SJSA1 (cell line): ENCODE results near the gene SCAP. TPM values are rescaled to one million over a fixed set of nuclear protein-coding genes. Genes with fewer than 3 reads are reported as not detected.
"Not testable (repeated sequence)": the region's sequence is repeated elsewhere in the genome, so short reads cannot be mapped to it uniquely, and the experiment has no call there.

Experiments
- DNase-seq, 2 experiments: peaks; one replicate each; pipeline ENCODE4 v3.0.0-alpha.2; 2015 to 2020; ENCODE audit warnings: low spot score in 2 of 2, low read depth in 1 of 2
- H3K27ac ChIP-seq: fragments of 250-450 bp; sonication (Bioruptor Pico); 2 replicates; pipeline ENCODE4 v1.5.1; 2020; ENCODE audit warnings: mild to moderate bottlenecking, moderate library complexity
- H3K27me3 ChIP-seq: fragments of 250-450 bp; sonication (Bioruptor Pico); replicated peaks from 2 replicates; pipeline ENCODE4 v1.5.1; 2020; ENCODE audit warnings: mild to moderate bottlenecking, moderate library complexity
- H3K36me3 ChIP-seq: fragments of 250-450 bp; sonication (Bioruptor Pico); 2 replicates; pipeline ENCODE4 v1.5.1; 2020; ENCODE audit warnings: mild to moderate bottlenecking
- H3K4me1 ChIP-seq: fragments of 250-450 bp; sonication (Bioruptor Pico); replicated peaks from 2 replicates; pipeline ENCODE4 v1.6.1; 2021; ENCODE audit warnings: mild to moderate bottlenecking
- H3K4me3 ChIP-seq: fragments of 250-450 bp; sonication (Bioruptor Pico); 2 replicates; pipeline ENCODE4 v1.5.1; 2020; ENCODE audit warnings: mild to moderate bottlenecking
- H3K9me3 ChIP-seq: fragments of 250-450 bp; sonication (Bioruptor Pico); replicated peaks from 2 replicates; pipeline ENCODE4 v1.5.1; 2020; ENCODE audit warnings: mild to moderate bottlenecking
- total RNA-seq: library from RNA; depleted of rRNA; stranded (reverse); fragments of >200 nt; shearing (Covaris generic); gene quantifications from 2 replicates; pipeline ENCODE4 v1.2.3, GENCODE V29; 2014

Gene SCAP
- total RNA-seq, 1 experiment from 2014 or later, result 33.5 TPM

DNA sequence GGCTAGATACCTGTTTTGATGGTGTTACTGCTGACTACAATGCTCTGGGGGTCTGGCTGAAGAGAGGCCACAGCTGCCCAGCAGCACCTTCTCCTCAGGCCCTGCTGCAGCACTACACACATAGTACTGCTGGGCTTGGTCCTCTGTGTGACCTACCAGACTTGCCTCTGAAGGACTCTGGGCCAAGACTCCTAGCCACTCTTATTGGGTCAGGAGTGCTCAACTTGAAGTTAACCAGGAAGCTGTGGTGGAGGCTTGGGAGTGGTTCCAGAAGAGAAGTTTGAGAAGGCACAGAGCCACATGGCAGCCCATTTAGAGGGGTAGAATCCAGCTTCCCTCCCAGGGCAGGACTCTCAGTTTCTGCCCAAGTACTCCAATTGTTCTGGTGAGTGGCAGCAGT is 21.2 kb upstream of the SCAP start:
- H3K4me1 ChIP-seq, result no peaks in the 10 kb centered on the region; the same call in 1 of the 2 replicates
- H3K36me3 ChIP-seq, result peaks cover 51% of the 10 kb centered on the region
- no peaks in the 10 kb centered on the region for H3K9me3 ChIP-seq
- no peak overlapping the region for H3K4me3 ChIP-seq
- H3K27me3 ChIP-seq, result no peaks in the 10 kb centered on the region
- no peak for DNase-seq
- no peak overlapping the region for H3K27ac ChIP-seq

DNA sequence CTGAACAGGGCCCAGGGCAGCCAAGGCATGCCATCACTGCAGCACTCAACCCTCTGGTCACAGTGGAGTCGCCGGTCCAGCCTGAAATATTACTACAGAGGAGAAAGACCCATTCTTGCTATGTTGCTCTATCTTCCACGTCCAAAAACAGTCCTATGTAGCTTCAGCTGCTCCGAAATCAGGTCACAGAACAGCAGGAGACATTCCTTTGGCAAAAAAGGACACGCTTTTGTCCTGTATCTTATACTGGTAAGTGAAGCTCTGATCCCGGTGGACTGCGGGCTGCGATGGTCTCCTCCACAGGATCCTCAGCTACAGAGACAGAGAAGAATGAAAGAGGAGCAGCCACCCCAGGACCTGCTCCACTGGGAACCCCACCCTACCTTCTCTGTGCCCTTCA is 20.1 kb upstream of the SCAP start:
- Histone ChIP-seq H3K4me1 (no peaks in the 10 kb centered on the region; the same call in 1 of the 2 replicates), H3K36me3 (peaks cover 43% of the 10 kb centered on the region), H3K9me3 (no peaks in the 10 kb centered on the region), H3K27me3 (no peaks in the 10 kb centered on the region), H3K4me3 (no peak overlapping the region), H3K27ac (no peak overlapping the region)
- DNase-seq, result no peak

DNA sequence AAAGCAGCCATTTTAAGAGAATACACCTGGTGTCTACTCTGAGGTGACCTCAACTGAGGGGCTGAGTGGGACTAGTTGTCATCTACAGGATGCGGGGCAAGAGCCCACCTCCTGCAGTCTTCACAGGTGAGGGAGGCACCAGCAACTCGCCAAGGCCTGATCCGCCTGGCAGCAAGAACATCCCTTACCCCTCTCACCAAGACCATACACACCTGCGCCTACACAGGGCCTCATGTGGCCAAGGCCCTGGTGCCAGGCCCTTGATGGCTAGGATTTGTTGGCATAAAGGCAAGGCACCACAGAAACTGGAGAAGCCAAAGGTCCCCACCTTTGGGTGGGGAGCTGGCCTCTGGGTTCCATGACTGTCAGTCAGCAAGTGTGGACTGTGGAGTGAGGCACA is 19.4 kb upstream of the SCAP start:
- no peak for DNase-seq
- peaks cover 38% of the 10 kb centered on the region for H3K36me3 ChIP-seq
- no peak overlapping the region for H3K27ac ChIP-seq
- no peaks in the 10 kb centered on the region for H3K27me3 ChIP-seq
- no peaks in the 10 kb centered on the region; the same call in 1 of the 2 replicates for H3K4me1 ChIP-seq
- no peaks in the 10 kb centered on the region for H3K9me3 ChIP-seq
- no peak overlapping the region for H3K4me3 ChIP-seq

DNA sequence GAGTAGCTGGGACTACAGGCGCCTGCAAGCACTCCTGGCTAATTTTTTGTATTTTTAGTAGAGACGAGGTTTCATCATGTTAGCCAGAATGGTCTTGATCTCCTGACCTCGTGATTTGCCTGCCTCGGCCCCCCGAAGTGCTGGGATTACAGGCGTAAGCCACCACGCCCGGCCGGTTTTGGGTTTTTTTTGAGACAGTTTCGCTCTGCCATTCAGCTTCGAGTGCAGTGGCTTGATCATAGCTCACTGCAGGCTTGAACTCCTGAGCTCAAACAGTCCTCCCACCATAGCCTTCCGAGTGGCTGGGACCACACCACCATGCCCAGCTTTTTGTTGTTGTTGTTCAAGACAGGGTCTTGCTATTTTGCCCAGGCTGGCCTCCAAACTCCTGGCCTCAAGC is 16.0 kb upstream of the SCAP start:
- no peaks in the 10 kb centered on the region for H3K9me3 ChIP-seq
- H3K27me3 ChIP-seq, result no peaks in the 10 kb centered on the region
- no peak overlapping the region for H3K4me3 ChIP-seq
- DNase-seq, result no peak
- H3K36me3 ChIP-seq, result peaks cover 14% of the 10 kb centered on the region
- no peaks in the 10 kb centered on the region; the same call in 1 of the 2 replicates for H3K4me1 ChIP-seq
- no peak overlapping the region for H3K27ac ChIP-seq

DNA sequence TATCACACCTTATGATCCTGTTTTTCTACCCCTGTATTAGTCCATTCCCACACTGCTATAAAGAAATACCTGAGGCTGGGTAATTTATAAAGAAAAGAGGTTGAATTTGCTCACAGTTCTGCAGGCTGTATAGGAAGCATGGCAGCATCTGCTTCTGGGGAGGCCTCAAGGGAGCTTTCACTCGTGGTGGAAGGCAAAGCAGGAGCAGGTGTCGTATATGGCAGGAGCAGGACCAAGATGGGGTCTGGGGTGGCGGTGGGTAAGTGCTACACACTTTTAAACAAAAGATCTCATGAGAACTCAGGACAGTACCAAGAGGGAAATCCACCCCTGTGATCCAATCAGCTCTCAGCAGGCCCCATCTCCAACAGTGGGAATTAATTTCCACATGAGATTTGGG is 15.4 kb upstream of the SCAP start:
- H3K9me3 ChIP-seq, result no peaks in the 10 kb centered on the region
- H3K27me3 ChIP-seq, result no peaks in the 10 kb centered on the region
- peaks cover 12% of the 10 kb centered on the region for H3K36me3 ChIP-seq
- no peak overlapping the region for H3K27ac ChIP-seq
- H3K4me3 ChIP-seq, result no peak overlapping the region
- no peak for DNase-seq
- no peaks in the 10 kb centered on the region; the same call in 1 of the 2 replicates for H3K4me1 ChIP-seq

DNA sequence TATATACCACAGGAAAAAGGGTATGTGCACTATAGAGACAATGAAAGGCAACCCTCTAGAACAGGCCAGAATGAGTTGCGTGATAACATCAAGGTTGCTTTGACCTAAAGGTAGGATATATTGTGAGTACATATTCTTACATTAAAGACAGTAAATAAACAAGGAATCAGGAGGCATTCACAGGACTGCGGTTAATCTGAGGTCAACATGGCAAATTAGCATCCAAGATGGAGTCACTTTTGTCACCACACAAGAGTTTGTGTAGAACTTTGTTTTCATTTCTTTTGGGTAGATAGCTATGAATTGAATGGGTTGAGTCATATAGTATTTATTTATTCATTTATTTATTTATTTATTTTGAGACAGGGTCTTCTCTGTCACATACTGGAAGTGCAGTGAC is 11.5 kb upstream of the SCAP start:
- no peaks in the 10 kb centered on the region for H3K27me3 ChIP-seq
- no peaks in the 10 kb centered on the region; the same call in 1 of the 2 replicates for H3K36me3 ChIP-seq
- peaks cover 4% of the 10 kb centered on the region for H3K4me1 ChIP-seq
- H3K9me3 ChIP-seq, result no peaks in the 10 kb centered on the region
- H3K4me3 ChIP-seq, result no peak overlapping the region
- H3K27ac ChIP-seq, result no peak overlapping the region
- no peak for DNase-seq

DNA sequence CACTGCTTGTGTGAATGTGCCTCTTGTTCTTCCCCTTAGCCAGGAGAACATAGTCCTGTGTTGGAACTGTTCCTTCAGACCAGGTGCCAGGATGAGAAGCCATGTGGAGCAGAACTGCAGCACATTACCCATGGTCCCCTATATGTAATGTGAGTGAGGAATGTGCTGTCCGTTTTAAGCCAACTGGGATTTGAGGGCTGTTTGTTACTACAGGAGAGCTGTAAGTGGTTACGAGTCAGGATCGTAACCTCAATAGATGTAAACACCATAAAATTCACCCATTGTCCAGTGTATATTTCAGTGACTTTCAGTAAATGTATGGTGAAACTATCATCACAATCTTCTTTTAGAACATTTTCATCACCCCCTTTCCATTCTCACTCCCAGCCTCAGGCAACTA is 10.1 kb upstream of the SCAP start:
- DNase-seq, result peak in 1 of 2 experiments; percentile 16
- H3K27ac ChIP-seq, result no peak overlapping the region

DNA sequence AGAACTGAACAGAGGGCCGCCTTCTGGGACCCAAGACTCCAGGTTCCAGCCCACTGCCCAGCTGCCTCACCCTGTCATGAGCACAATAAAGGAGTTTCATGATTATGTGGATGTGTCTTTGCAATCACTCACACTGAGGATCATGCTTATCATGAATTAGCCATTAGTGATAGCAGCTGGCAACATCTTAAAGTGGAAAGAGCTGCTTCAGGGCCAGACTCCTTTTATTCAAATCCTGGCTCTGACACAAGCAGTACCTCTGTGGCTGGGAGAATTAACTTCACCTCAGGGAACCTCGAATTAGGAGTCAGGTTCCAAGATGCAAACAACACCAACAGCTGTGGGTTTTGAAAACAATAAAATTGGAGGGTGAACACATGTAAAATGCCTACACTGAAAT is 6.6 kb upstream of the SCAP start:
- DNase-seq, result no peak
- H3K27ac ChIP-seq, result no peak overlapping the region
- H3K36me3 ChIP-seq, result no peaks in the 10 kb centered on the region

More for the DNA sequence above, 10.1 kb upstream of the SCAP start:
- no peaks in the 10 kb centered on the region for H3K27me3 ChIP-seq
- peaks cover 4% of the 10 kb centered on the region for H3K4me1 ChIP-seq
- no peaks in the 10 kb centered on the region; the same call in 1 of the 2 replicates for H3K36me3 ChIP-seq
- H3K9me3 ChIP-seq, result no peaks in the 10 kb centered on the region
- no peak overlapping the region for H3K4me3 ChIP-seq

DNA sequence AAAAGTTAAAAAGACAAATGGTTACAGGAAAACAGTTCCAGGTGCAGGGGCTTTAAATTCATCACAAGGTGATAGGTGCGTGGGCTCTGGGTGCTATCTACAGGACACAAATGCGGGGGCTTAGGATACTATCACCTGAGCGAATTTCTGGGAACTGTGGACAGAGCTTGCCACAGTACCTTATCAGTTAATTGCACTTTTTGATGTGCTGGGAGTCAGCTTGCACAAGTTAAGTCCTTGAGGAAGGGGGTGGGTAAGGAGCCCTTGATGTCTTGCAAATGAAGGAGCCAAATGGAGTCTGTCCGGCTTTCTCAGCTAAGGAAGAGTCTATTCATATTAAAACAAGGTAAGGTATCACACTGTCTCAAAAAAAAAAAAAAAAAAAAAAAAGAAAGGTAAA is 6.0 kb upstream of the SCAP start:
- H3K27me3 ChIP-seq, H3K36me3 ChIP-seq, H3K9me3 ChIP-seq, DNase-seq, H3K27ac ChIP-seq, H3K4me3 ChIP-seq, H3K4me1 ChIP-seq: not testable (repeated sequence)

More for the DNA sequence above, 6.6 kb upstream of the SCAP start:
- H3K4me1 ChIP-seq, result peaks cover 4% of the 10 kb centered on the region
- H3K27me3 ChIP-seq, result no peaks in the 10 kb centered on the region
- H3K4me3 ChIP-seq, result no peak overlapping the region
- no peaks in the 10 kb centered on the region for H3K9me3 ChIP-seq

DNA sequence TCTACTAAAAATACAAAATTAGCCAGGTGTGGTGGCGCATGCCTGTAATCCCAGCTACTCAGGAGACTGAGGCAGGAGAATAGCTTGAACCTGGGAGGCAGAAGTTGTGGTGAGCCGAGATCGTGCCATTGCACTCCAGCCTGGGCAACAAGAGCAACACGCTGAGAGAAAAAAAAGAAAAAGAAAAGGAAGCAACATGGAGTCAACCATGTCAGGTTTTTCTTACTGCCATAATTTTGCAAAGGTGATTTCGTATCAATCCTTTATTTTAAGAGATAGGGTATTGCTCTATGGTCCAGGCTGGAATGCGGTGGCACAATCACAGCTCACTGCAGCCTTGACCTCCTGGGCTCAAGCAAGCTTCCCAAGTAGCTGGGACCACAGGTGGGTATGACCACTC is 4.5 kb upstream of the SCAP start:
- not testable (repeated sequence) for H3K9me3 ChIP-seq, H3K36me3 ChIP-seq, H3K27me3 ChIP-seq, H3K27ac ChIP-seq, H3K4me3 ChIP-seq, H3K4me1 ChIP-seq, DNase-seq

DNA sequence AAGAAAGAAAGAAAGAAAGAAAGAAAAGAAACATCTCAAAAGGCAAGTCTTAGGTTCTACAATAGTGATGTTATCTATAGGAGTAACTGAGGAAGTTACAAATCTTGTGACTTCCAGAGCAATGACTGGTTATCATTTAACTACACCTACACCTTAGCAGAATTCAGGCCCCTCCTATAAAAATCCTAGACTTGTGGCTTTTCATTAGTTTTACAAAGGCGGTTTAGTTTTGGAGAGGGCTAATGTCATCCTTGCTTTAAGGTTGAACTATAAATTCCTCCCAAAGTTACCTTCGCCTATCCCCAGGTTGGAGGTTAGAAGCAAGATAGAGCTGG is 4.1 kb upstream of the SCAP start:
- Histone ChIP-seq H3K27ac (no peak overlapping the region), H3K4me3 (no peak overlapping the region), H3K9me3 (no peaks in the 10 kb centered on the region), H3K4me1 (peaks cover 7% of the 10 kb centered on the region), H3K36me3 (peaks cover 4% of the 10 kb centered on the region), H3K27me3 (no peaks in the 10 kb centered on the region)
- DNase-seq, result no peak

DNA sequence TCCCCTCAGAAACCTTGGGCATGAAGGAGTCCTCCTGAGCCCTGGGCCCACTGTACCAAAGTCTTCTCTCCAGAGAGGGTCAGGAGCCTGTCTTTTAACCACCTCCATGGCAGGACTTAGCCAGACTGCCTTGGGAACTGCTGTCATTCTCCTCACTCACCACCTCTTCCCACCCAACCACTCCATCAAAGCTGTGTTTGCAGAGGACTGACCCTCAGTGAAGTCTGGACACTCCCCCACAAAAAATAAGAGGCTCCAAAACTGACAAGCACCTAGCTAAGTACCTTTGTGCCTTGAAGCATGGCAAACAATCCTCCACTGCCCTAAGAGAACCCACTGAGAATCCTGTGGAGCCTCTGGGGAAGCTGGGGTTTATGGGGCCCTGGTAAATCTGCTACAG is 2.3 kb upstream of the SCAP start:
- H3K4me3 ChIP-seq, result no peak overlapping the region
- no peaks in the 10 kb centered on the region for H3K27me3 ChIP-seq
- H3K9me3 ChIP-seq, result no peaks in the 10 kb centered on the region
- peaks cover 4% of the 10 kb centered on the region for H3K36me3 ChIP-seq
- peaks cover 10% of the 10 kb centered on the region for H3K4me1 ChIP-seq
- no peak overlapping the region for H3K27ac ChIP-seq
- no peak for DNase-seq

DNA sequence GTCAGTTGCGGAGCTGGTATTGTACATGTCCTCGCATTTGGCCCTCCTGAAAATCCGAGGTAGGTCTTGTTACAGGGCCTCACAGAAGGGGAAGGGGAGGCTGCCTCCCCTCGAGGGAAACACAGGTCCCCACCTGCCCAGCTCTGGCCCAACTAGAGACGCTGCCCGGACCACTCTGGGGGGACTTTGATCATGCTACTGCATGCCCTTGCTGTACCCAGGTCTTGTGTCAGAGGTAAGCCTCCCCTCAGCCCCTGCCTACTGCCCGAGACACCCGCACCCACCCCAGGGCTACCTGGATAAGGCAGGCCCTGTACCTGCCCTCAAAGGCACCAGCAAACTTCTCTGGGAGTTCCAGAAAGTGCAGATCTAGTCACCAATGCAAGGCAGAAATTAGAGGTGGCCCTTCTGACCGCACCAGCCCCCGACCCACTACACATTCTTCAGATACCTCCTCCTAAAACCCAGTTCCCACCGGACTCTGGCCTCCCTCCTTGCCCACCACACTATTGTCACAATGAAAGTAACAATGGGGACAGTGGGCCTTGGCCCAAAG is 981 bp upstream of the SCAP start:
- Histone ChIP-seq H3K4me1 (peaks cover 10% of the 10 kb centered on the region), H3K9me3 (no peaks in the 10 kb centered on the region), H3K27ac (no peak overlapping the region), H3K36me3 (peaks cover 4% of the 10 kb centered on the region), H3K27me3 (no peaks in the 10 kb centered on the region), H3K4me3 (no peak overlapping the region)
- DNase-seq, result no peak

DNA sequence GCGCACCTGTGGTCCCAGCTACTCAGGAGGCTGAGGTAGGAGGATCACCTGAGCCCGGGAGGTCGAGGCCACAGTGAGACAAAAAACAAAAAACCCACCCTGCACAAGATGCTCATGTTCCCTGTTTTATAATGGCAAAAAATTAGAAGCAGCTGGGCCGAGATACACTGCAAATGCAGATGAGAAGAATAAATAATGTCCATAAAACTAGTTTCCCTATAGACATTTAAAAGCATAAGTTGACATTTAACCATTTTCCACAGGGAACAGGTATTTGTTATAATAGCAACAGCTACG is 537 bp upstream of the SCAP start:
- H3K36me3 ChIP-seq, result peaks cover 4% of the 10 kb centered on the region
- H3K27me3 ChIP-seq, result no peaks in the 10 kb centered on the region
- no peak overlapping the region for H3K27ac ChIP-seq
- H3K9me3 ChIP-seq, result no peaks in the 10 kb centered on the region
- H3K4me3 ChIP-seq, result peak overlapping the region; percentile 96
- peaks cover 10% of the 10 kb centered on the region for H3K4me1 ChIP-seq
- DNase-seq, result no peak

DNA sequence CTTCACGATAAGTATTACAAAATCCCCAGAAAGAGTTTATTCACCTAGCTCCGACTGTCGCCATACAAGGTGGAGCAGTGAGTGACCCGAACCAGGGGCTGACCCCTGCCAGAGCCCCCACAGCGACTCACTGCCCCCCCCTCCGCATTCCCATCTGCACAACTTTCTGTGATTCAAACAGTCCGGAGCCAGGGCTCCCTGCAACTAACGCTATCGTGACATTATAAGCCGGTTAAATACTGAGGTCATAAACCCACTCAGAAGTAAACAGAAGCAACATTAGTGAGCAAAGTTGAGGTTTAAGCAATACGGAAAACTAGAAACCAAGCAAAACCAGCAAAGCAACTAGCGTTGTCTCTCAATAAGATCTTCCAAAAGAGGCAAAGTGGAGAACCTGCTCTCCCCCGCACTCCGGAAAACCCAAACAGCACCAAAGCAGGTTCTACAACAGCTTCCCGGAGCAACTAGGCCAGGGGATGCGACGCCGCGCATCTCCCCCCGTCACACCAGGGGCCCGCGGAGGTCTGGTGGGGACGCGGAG is 642 bp downstream of the SCAP start:
- Histone ChIP-seq H3K27ac (no peak overlapping the region), H3K4me3 (peak overlapping the region; percentile 96), H3K9me3 (no peaks in the 10 kb centered on the region), H3K27me3 (no peaks in the 10 kb centered on the region), H3K36me3 (peaks cover 4% of the 10 kb centered on the region), H3K4me1 (peaks cover 10% of the 10 kb centered on the region)
- DNase-seq, result no peak
